ENCODE data around the gene ANKDD1A. TPM values are rescaled to one million over a fixed set of nuclear protein-coding genes. Genes with fewer than 3 reads are reported as not detected.

ANKDD1A gene
- 0.47 and 0.49 TPM in 2 replicates for total RNA-seq

GRCh38 chr15:64911311-64912186 is at the start of gene ANKDD1A:
Gene ANKDD1A (plus strand): TSS chr15:64911902. CDS start chr15:64911931, 29 bp downstream.

GRCh38 chr15:64989416-64990167 is 77.9 kb downstream of the ANKDD1A start, which contains the start of gene SPG21:
Gene SPG21 (minus strand): TSS chr15:64989914. CDS start chr15:64983569, 6,345 bp downstream.

Other genes with a start within 250 kb of the ANKDD1A start
- not detected in 2 replicates for gene RBPMS2, start 136.3 kb upstream of the ANKDD1A start, total RNA-seq
- gene PIF1, start 86.3 kb upstream of the ANKDD1A start, total RNA-seq = 6.5 and 19.4 TPM in 2 replicates
- gene PLEKHO2, start 70.0 kb upstream of the ANKDD1A start, total RNA-seq = 5.9 and 6.2 TPM in 2 replicates
- 70.1 and 74.1 TPM in 2 replicates for gene SPG21, start 78.0 kb downstream of the ANKDD1A start, total RNA-seq
- gene MTFMT, start 117.7 kb downstream of the ANKDD1A start, total RNA-seq = 25.4 and 32.6 TPM in 2 replicates
- not detected in 2 replicates for gene SLC51B, start 133.5 kb downstream of the ANKDD1A start, total RNA-seq
- gene RASL12, start 156.1 kb downstream of the ANKDD1A start, total RNA-seq = 1.1 TPM in 1 of 2 replicates, not detected in the other
- not detected in 2 replicates for gene KBTBD13, start 164.8 kb downstream of the ANKDD1A start, total RNA-seq
- gene UBAP1L, start 203.3 kb downstream of the ANKDD1A start, total RNA-seq = 0.38 and 0.47 TPM in 2 replicates
- 16.2 and 23.4 TPM in 2 replicates for gene PDCD7, start 221.9 kb downstream of the ANKDD1A start, total RNA-seq